ENCODE data around the gene SCMH1.

GRCh38 chr1:41233708-41234107 lies 8.4 kb downstream of the SCMH1 start:
- TF ChIP-seq POLR2A (IDR thresholded peaks at IDR 0.05): no peak
- no peak for TF ChIP-seq POLR2AphosphoS5 (IDR thresholded peaks at IDR 0.05)
